GM18526 (cell line): ENCODE measurements around the gene CDPF1.

Experiments
- POLR2A ChIP-seq: IDR thresholded peaks from 3 replicates; pipeline ENCODE4 v1.6.1; 2011; ENCODE audit not compliant: insufficient read length; ENCODE audit errors: extremely low read depth

CDPF1 gene

DNA sequence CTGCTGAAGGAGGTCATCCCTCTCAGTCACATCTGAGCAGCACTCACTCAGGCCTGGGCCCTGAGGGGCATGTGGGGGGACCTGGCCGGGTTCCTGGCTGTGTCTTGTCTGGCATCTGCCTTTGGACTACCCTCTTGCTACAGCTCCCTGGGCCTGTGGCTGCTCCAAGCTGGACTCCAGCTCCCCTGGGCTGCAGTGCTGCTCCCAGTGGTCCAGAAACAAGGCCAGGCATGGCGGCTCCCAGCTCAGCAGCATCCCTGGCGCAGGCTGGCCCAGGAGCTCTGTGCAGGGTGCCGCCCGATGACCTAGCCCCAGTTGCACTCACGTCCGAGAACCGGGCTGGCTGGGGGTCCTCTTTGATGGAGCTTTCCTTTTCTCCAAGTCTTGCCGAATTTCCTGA lies 5.3 kb downstream of the CDPF1 start:
- no peak for TF ChIP-seq POLR2A

DNA sequence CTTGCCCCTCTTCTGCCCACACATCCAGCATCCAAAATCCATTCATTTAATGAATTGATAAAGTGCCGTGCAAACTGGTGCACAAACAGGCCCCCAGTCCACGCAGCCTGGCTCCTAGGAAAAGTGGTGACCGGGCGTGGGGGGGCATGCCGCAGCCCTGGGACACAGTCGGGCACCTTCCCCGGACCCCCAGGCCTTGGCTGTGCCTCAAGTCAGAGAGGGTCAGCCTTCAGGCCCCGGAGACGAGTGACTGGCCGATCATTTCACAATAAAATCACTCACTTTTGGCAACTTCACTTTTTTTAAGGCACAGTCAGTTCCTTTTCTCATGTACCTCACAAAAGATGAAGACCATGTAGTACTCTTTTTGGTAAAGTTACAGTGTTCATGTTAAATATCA lies 8.0 kb downstream of the CDPF1 start:
- TF ChIP-seq POLR2A = no peak

DNA sequence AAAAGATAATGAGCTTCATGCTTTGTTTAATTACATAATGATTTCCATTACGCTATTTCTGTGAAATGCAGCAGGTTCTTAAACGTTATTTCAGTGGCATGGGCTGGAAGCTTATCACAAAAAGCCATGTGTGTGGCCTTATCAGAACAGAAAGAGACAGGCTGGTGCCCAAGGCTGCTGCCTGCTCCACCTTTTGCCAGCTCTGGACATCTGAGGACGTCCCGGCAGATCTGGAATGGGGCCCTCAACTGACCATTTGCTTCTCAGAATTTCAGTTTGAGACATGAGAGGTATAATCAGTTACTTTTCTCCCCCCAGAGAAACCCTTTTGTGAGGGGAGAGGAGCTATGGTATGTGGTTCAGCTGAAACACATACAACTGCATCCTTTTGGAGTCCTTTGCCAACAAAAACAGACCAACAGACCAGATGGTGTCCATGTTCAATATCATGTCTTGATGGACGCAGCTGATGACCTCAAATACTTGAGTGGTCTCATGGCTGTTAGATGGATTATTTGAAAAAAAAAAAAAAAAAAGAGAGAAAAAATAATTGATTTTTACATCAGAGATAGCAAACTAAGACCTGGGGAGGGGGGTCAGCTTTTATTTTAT lies 8.6 kb downstream of the CDPF1 start:
- no peak for TF ChIP-seq POLR2A

DNA sequence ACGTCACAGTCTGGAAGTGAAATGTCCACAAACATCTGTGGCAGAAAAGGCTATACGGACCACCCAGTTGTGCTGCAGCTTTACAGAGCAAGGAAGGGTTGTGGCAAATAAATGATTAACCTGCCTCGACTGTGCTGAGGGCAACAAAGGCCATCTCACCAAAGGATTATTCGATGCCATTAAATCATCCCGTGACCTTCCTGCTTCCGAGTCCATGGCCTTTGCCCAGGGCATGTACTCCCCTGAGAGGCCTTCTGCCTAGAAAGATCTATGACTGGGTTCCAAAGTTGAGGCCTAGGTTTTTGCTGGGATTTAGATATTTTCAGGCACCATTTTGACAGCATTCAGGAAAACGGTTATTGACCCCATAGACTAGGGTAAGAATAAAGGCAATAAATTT lies 9.2 kb downstream of the CDPF1 start:
- TF ChIP-seq POLR2A = no peak

DNA sequence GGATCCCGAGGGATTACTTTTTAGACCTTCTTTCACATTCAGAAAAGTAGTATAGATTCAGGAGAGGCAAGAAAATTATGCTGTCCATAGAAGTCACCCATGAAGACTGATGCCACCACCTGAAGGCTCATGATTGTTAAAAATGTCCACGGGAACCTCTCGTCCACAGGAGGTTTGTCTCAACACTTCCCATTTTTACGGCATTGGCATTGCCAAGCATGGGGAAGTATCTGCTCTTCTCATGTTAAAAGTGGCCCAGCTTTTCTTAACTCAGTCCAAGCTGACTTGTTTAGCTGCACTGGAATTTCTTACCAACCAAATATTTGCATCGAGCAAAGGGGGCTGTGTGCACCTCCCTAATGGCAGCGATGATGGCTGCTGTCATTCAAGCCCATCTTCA lies 9.6 kb downstream of the CDPF1 start:
- no peak for TF ChIP-seq POLR2A

DNA sequence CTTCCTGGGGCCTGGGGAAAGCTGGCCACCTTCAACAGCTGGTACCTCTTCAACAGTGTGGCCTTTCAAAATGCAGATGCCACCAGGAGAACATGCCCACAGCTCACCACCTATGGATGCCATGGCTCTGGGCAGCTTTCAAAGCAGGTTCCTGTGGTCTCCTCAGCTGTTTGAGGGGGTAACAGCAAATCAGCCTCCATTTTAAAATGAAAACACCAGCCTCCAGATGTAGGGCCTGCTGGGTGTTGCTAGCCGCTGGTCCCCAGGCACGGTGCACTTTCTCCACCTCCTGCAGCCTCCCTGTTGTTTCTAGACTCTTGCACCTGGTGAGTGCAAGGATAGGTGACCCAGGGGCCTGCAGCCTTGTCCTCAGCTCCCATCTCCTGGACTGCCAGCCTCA lies 10.0 kb downstream of the CDPF1 start:
- no peak for TF ChIP-seq POLR2A

DNA sequence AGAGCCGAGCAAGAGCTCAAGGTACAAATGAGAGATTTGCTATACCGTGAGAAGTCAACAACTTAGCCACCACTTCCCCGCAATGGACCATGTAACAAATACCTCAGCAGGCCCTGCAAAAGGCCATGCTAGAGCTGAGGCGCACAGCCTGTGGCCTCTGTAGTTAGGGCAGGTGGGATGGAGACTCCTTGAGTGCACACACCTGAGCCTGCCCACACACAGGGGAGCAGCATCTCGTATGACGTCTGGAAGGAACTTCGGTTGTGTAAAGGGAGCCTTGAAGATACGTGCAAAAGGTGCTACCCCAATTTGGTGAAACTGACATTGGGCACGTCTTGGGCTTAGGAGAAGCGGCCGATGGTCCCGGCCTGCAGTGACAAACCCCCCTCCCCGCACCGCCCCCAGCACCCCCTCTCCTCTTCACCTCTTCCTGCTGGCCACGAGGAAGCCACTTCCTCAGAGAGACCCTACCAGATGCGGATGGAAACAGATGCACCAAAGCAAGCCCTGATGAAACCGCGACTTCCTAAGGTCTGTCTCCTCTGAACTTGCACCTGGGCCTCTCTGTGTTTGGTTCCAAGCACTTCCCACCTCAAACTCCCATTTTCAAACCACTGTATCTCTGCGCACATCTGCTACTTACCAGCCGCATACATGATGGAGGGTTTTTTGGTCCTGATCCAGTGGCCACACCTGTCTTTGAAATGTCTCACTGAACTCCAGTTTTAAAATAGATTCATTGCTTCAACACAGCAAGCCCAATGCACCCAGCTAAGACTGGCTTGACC lies 10.6 kb downstream of the CDPF1 start:
- no peak for TF ChIP-seq POLR2A

DNA sequence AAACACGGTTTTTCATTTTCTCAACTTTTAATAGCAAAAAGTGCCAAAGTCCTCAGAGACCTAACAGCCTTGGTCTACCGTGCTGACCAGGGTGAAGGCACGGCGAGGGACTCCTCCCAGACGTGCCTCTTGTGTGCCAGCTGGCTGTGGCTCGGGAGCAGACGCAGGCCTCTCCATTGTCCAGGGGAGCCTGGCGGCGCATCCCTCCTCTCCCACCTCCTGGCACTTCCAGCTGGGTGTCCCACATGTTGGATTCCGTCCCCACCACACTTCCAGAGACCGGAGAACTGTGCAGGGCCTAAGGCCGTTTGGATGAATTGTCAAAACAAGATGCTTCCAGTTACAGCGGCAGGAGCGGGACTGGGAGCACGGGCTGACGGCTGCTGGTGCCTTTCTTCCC lies 11.6 kb downstream of the CDPF1 start:
- TF ChIP-seq POLR2A = no peak

DNA sequence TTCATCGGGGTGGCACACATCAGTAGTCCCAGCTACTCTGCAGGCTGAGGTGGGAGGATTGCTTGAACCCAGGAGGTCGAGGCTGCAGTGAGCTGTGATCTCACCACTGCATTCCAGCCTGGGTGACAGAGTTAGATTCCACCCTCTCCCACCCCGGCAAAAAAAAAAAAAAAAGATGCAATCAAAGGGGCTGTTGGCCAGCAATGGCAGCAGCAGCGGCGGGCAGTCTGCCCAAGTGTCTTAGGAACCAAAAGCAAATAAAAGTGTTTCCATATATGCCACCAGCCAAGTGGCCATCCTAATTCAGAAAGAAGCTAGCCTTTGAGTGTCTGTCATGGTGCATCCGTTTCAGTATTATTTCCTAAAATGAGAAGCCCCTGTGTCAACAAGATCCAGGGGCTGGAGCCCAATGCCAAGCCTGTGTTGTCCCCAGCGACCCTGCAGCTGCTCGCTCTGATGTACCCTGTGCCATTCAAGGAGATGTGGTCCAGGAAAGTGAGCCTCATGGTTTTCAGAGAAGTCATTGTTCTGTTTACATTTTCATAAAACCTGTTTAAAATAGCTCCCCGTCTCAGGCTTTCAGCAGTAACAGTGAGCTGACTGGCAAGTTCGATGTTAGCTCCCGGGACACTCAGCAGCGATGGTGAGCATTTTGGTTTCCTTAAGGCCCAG lies 12.5 kb downstream of the CDPF1 start:
- TF ChIP-seq POLR2A = no peak

DNA sequence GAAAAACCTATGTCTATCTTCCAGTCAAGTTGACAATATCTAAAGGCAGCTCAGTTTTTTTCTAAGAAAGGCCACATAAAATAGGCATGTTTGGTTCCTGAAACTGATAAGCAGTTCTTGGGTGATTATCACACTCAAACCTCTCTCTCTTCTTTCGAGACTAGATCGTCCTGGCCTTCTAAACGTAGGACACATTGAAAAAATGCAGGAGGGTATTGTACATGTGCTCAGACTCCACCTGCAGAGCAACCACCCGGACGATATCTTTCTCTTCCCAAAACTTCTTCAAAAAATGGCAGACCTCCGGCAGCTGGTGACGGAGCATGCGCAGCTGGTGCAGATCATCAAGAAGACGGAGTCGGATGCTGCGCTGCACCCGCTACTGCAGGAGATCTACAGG lies 15.1 kb downstream of the CDPF1 start:
- TF ChIP-seq POLR2A = no peak

DNA sequence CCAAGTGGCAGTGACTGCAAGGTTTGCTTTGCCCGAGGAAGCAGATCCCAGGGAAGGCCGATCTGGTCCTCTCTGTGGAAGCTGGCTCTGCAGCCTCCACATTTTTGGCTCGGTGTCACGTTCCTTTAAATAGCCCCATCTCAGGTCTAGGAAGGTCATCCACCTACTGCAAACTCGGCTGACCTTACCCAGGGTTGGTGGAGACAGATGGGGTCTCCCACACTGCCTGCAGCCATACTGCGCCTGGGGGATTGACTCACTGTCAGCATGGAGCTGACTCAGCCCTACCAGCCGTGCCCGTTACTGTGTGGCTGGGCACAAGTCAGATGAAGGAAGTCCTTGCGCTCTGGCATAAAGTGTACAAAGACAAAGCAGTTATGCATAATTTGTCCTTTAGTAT lies 16.9 kb downstream of the CDPF1 start:
- TF ChIP-seq POLR2A = no peak

DNA sequence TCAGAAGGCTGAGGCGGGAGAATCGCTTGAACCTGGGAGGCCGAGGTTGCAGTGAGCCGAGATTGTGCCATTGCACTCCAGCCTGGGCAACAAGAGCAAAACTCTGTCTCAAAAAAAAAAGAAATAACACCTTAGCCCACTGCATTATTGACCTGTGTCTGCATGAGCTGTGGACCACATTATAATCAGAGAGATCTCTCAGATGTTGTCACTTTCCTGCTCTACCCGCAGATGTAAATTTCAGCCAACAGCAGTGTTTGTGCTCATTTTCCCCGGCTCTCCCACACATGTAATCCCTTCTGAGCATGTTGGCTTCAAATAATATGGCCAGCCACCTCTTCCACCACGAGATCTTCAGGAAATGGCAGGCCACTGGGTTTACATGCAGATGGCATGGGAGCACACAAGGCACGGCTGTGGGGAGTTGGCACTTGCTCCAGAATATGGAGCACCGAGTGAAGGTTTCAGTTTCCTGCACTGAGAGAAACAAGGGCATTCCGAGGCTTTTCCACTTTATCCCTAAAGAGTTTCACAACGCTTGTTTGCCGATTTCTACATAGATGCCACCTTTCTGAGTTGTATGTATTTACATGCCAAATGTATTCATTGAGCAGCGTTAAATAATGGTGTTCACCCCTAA lies 19.7 kb downstream of the CDPF1 start:
- TF ChIP-seq POLR2A = no peak

DNA sequence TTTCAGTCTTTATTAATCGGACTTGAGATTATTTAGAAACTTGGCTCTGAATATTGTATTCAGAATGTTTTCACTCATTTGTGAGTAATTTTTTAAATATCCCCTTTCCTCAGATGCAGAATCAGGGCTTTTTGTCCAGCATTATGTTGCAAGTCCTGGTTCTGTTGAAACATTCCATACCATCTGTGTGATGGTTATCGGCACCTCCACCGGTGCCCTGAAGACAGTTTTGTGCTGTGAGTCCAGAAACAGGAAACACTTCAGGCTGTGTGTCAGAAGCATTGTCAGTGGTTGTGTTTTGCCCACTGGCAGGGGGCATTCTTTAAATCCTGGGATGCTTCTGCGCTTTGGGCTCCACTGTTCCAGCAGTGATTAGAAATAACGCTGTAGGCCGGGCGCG lies 20.4 kb downstream of the CDPF1 start:
- no peak for TF ChIP-seq POLR2A

DNA sequence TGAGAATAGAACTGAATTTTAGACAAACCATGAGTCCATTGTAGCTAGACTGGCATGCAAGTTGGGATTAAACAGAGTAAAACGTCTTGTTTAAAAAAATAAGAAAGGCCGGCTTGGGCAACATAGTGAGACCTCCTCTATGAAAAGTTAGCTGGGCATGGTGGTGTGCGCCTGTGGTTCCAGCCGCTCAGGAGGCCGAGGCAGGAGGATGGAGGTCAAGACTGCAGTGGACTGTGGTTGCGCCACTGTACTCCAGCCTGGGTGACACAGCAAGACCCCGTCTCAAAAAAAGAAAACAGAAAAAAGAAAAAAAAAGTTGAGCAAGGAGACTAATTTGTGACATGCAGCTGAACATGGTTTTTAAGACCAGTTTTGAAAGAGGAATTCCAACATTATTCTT lies 23.5 kb downstream of the CDPF1 start:
- TF ChIP-seq POLR2A = no peak

DNA sequence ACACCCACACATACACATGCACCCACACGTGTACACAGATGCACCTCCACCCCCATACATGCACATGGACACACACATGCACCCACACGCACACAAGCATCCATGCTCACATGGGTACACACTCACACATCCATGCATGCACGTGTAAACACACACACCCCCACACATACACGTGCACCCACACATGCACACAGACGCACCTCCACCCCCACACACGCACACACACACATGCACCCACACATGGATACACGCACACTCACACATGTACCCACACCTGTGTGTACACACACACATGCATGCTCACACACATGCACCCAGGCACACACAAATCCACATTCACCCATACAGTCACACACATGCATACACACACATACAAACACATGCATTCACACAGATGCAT lies 24.5 kb downstream of the CDPF1 start:
- TF ChIP-seq POLR2A = no peak

DNA sequence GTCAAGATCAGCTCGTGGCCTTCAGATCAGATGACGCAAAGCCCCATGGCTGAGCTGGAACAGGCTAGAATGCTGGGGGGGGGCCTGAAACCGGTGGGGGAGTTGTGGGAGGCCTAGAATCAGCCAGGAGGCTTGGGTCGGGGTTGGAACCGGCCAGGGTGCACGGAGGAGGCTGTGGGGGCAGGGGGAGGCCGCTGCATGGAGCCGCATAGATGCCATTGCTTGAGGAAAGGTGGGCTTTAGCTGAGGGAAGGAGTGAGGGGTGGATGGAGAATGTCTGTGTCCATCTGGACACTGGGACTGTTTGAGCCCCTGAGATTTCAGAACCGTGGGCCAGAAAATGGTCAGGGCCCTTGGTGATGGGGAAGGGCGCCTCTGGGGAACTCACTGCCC lies 25.2 kb downstream of the CDPF1 start:
- TF ChIP-seq POLR2A = no peak
